Mesenchymal stem cell (in vitro differentiated cells and primary cell): ENCODE results near the gene FOXP1.

ENCODE experiments used
- DNase-seq: peaks from one replicate; pipeline ENCODE4 v3.0.0-alpha.2; 2013
- H2AFZ ChIP-seq: one replicate; pipeline ENCODE4 v1.6.1; 2013; ENCODE audit warnings: low read depth, mild to moderate bottlenecking, control low read depth, inconsistent platforms, low read length, moderate library complexity
- H2AK5ac ChIP-seq: 2 replicates; pipeline ENCODE4 v1.6.1; 2013; ENCODE audit warnings: low read length, moderate library complexity, mild to moderate bottlenecking, inconsistent platforms; ENCODE audit not compliant: severe bottlenecking
- H2BK120ac ChIP-seq: one replicate; pipeline ENCODE4 v1.6.1; 2013; ENCODE audit warnings: low read depth, mild to moderate bottlenecking, inconsistent platforms, low read length, moderate library complexity
- H2BK12ac ChIP-seq, 2 experiments: one replicate each; pipeline ENCODE4 v1.6.1; 2013; ENCODE audit warnings: inconsistent platforms in 2 of 2, low read length in 2 of 2, mild to moderate bottlenecking in 2 of 2, moderate library complexity in 2 of 2, control low read depth in 1 of 2
- H2BK15ac ChIP-seq: one replicate; pipeline ENCODE4 v1.6.1; 2013; ENCODE audit warnings: mild to moderate bottlenecking, low read depth, inconsistent platforms; ENCODE audit not compliant: poor library complexity, severe bottlenecking
- H2BK5ac ChIP-seq: 2 replicates; pipeline ENCODE4 v1.6.1; 2013; ENCODE audit warnings: low read depth, mild to moderate bottlenecking, low read length, control low read depth, inconsistent platforms; ENCODE audit not compliant: poor library complexity, severe bottlenecking
- H3K14ac ChIP-seq, 2 experiments: one replicate each; pipeline ENCODE4 v1.6.1; 2013; ENCODE audit warnings: inconsistent platforms in 2 of 2, low read length in 2 of 2, control low read depth in 1 of 2, mild to moderate bottlenecking in 1 of 2, moderate library complexity in 1 of 2
- H3K18ac ChIP-seq, 2 experiments: one replicate each; pipeline ENCODE4 v1.6.1; 2013; ENCODE audit warnings: inconsistent platforms in 2 of 2, low read length in 2 of 2, control low read depth in 1 of 2, low read depth in 1 of 2, mild to moderate bottlenecking in 1 of 2
- H3K23ac ChIP-seq, 2 experiments: one replicate each; pipeline ENCODE4 v1.6.1; 2013; ENCODE audit warnings: inconsistent platforms in 2 of 2, low read length in 2 of 2, mild to moderate bottlenecking in 2 of 2, moderate library complexity in 2 of 2, control low read depth in 1 of 2
- H3K27ac ChIP-seq: 2 replicates; pipeline ENCODE4 v1.5.1; 2013; ENCODE audit warnings: mild to moderate bottlenecking, moderate library complexity, low read length, control low read depth, inconsistent platforms; ENCODE audit not compliant: poor library complexity, severe bottlenecking
- H3K27me3 ChIP-seq, 2 experiments: 2 replicates each; pipeline versions ENCODE4 v1.6.1 to v1.7.0; 2013; ENCODE audit warnings: low read length in 2 of 2, mild to moderate bottlenecking in 2 of 2, moderate library complexity in 2 of 2, control low read depth in 1 of 2, inconsistent platforms in 1 of 2; ENCODE audit not compliant: control insufficient read depth in 1 of 2, insufficient read depth in 1 of 2
- H3K36me3 ChIP-seq, 2 experiments: 2 replicates each; pipeline versions ENCODE4 v1.6.1 to v1.7.0; 2013; ENCODE audit warnings: low read length in 2 of 2, control low read depth in 1 of 2, inconsistent platforms in 1 of 2, low read depth in 1 of 2, mild to moderate bottlenecking in 1 of 2; ENCODE audit not compliant: insufficient read depth in 2 of 2, control insufficient read depth in 1 of 2
- H3K4ac ChIP-seq, 2 experiments: one replicate each; pipeline ENCODE4 v1.6.1; 2013; ENCODE audit warnings: inconsistent platforms in 2 of 2, low read length in 2 of 2, mild to moderate bottlenecking in 2 of 2, moderate library complexity in 2 of 2, control low read depth in 1 of 2, low read depth in 1 of 2
- H3K4me1 ChIP-seq: 2 replicates; pipeline ENCODE4 v1.6.1; 2013; ENCODE audit warnings: low read depth, low read length, control low read depth; ENCODE audit not compliant: control insufficient read depth, insufficient read depth
- H3K4me2 ChIP-seq: 2 replicates; pipeline ENCODE4 v1.6.1; 2013; ENCODE audit warnings: low read length, mild to moderate bottlenecking, inconsistent platforms; ENCODE audit not compliant: poor library complexity, severe bottlenecking
- H3K4me3 ChIP-seq, 2 experiments: 2 replicates each; pipeline versions ENCODE4 v1.5.1 to v1.7.0; 2013; ENCODE audit warnings: low read length in 2 of 2, mild to moderate bottlenecking in 2 of 2, control low read depth in 1 of 2, low read depth in 1 of 2; ENCODE audit not compliant: insufficient read depth in 1 of 2
- H3K79me1 ChIP-seq: replicated peaks from 2 replicates; pipeline ENCODE4 v1.6.1; 2013; ENCODE audit warnings: mild to moderate bottlenecking, control low read depth, low read length, inconsistent platforms; ENCODE audit not compliant: poor library complexity, severe bottlenecking
- H3K9ac ChIP-seq: 2 replicates; pipeline ENCODE4 v1.7.0; 2013; ENCODE audit warnings: mild to moderate bottlenecking, low read length, moderate library complexity
- H3K9me3 ChIP-seq: 2 replicates; pipeline ENCODE4 v1.7.0; 2013; ENCODE audit warnings: mild to moderate bottlenecking, low read length; ENCODE audit not compliant: control insufficient read depth
- H4K8ac ChIP-seq: one replicate; pipeline ENCODE4 v1.6.1; 2013; ENCODE audit warnings: inconsistent platforms, mild to moderate bottlenecking, low read length, moderate library complexity
- H4K91ac ChIP-seq: one replicate; pipeline ENCODE4 v1.6.1; 2013; ENCODE audit warnings: mild to moderate bottlenecking, low read length, inconsistent platforms
- WGBS: methylation state at CpG from one replicate; pipeline ENCODE4 v1.1.7; 2013; ENCODE audit warnings: mixed read lengths; 5-methylcytosine and 5-hydroxymethylcytosine counted together

Gene FOXP1

GRCh38 chr3:71468311-71469137 is 115.0 kb downstream of the FOXP1 start:
- no peak overlapping the region for H3K4me3 ChIP-seq
- no peak overlapping the region for H3K14ac ChIP-seq
- peaks cover under 1% of the 10 kb centered on the region for H3K9me3 ChIP-seq
- no peak overlapping the region for H2AFZ ChIP-seq
- no peak overlapping the region for H3K4ac ChIP-seq
- H3K18ac ChIP-seq, result no peak overlapping the region
- H3K27me3 ChIP-seq, result no peaks in the 10 kb centered on the region
- H3K27ac ChIP-seq, result no peak overlapping the region
- WGBS, result 66% methylated on average over 12 of the region's 12 CpGs
- H3K36me3 ChIP-seq, result peaks cover 0 to 2% of the 10 kb centered on the region in 2 experiments
- H4K91ac ChIP-seq, result no peak overlapping the region
- DNase-seq, result no peak
- H3K79me1 ChIP-seq, result peaks cover 29% of the 10 kb centered on the region
- H3K4me2 ChIP-seq, result no peak overlapping the region
- no peak overlapping the region for H4K8ac ChIP-seq
- H3K23ac ChIP-seq, result no peak overlapping the region
- no peak overlapping the region for H2BK5ac ChIP-seq
- no peak overlapping the region for H2BK12ac ChIP-seq
- H2BK15ac ChIP-seq, result no peak overlapping the region
- H2BK120ac ChIP-seq, result no peak overlapping the region
- H3K9ac ChIP-seq, result no peak overlapping the region
- no peak overlapping the region for H2AK5ac ChIP-seq
- H3K4me1 ChIP-seq, result no peaks in the 10 kb centered on the region

GRCh38 chr3:71466483-71466882 is 117.0 kb downstream of the FOXP1 start:
- Histone ChIP-seq H2BK5ac (no peak overlapping the region), H3K14ac (no peak overlapping the region), H2BK15ac (no peak overlapping the region), H2AFZ (no peak overlapping the region), H3K79me1 (peaks cover 27% of the 10 kb centered on the region), H3K4me3 (no peak overlapping the region), H4K8ac (no peak overlapping the region), H3K4ac (no peak overlapping the region), H3K4me2 (no peak overlapping the region), H3K4me1 (peaks cover 1% of the 10 kb centered on the region), H3K18ac (no peak overlapping the region), H3K9me3 (no peaks in the 10 kb centered on the region), H3K9ac (no peak overlapping the region), H3K27me3 (no peaks in the 10 kb centered on the region), H4K91ac (no peak overlapping the region), H3K36me3 (peaks cover 0 to 2% of the 10 kb centered on the region in 2 experiments), H3K27ac (no peak overlapping the region), H2AK5ac (no peak overlapping the region), H3K23ac (no peak overlapping the region), H2BK12ac (no peak overlapping the region), H2BK120ac (no peak overlapping the region)
- DNase-seq, result no peak
- 89% methylated on average over 9 of the region's 10 CpGs for whole genome bisulfite sequencing

- H3K27ac ChIP-seq, result no peak overlapping the region
Observed at GRCh38 chr3:71465371-71466036, 118.0 kb downstream of the FOXP1 start.

GRCh38 chr3:71464613-71465012 is 118.9 kb downstream of the FOXP1 start:
- no peak overlapping the region for H3K9ac ChIP-seq
- H3K18ac ChIP-seq, result no peak overlapping the region
- no peak overlapping the region for H2BK5ac ChIP-seq
- no peak overlapping the region for H2AK5ac ChIP-seq
- no peak overlapping the region for H2BK15ac ChIP-seq
- H3K4ac ChIP-seq, result no peak overlapping the region
- H2BK12ac ChIP-seq, result no peak overlapping the region
- peaks cover 27% of the 10 kb centered on the region for H3K79me1 ChIP-seq
- H3K36me3 ChIP-seq, result peaks cover 0 to 2% of the 10 kb centered on the region in 2 experiments
- no peaks in the 10 kb centered on the region for H3K27me3 ChIP-seq
- H4K91ac ChIP-seq, result no peak overlapping the region
- no peak overlapping the region for H3K4me2 ChIP-seq
- DNase-seq, result no peak
- WGBS, result 100% methylated on average over 2 of the region's 2 CpGs
- peaks cover 1% of the 10 kb centered on the region for H3K4me1 ChIP-seq
- H3K27ac ChIP-seq, result no peak overlapping the region
- no peak overlapping the region for H3K4me3 ChIP-seq
- H3K9me3 ChIP-seq, result no peaks in the 10 kb centered on the region
- H4K8ac ChIP-seq, result no peak overlapping the region
- H2BK120ac ChIP-seq, result no peak overlapping the region
- no peak overlapping the region for H2AFZ ChIP-seq
- H3K14ac ChIP-seq, result no peak overlapping the region
- no peak overlapping the region for H3K23ac ChIP-seq

More at GRCh38 chr3:71465371-71466036, 118.0 kb downstream of the FOXP1 start:
- no peak overlapping the region for H3K23ac ChIP-seq
- no peak overlapping the region for H2BK12ac ChIP-seq
- H2BK120ac ChIP-seq, result no peak overlapping the region
- H2AFZ ChIP-seq, result no peak overlapping the region
- no peaks in the 10 kb centered on the region for H3K9me3 ChIP-seq
- H3K36me3 ChIP-seq, result peaks cover 0 to 2% of the 10 kb centered on the region in 2 experiments
- no peak overlapping the region for H4K91ac ChIP-seq
- H2BK5ac ChIP-seq, result no peak overlapping the region
- no peak overlapping the region for H2BK15ac ChIP-seq
- H3K79me1 ChIP-seq, result peaks cover 29% of the 10 kb centered on the region
- DNase-seq, result no peak
- H4K8ac ChIP-seq, result no peak overlapping the region
- H3K4ac ChIP-seq, result no peak overlapping the region
- H3K27me3 ChIP-seq, result no peaks in the 10 kb centered on the region
- 85% methylated on average over 13 of the region's 13 CpGs for WGBS
- peaks cover 1% of the 10 kb centered on the region for H3K4me1 ChIP-seq
- no peak overlapping the region for H3K18ac ChIP-seq
- H3K4me3 ChIP-seq, result no peak overlapping the region
- no peak overlapping the region for H3K9ac ChIP-seq
- no peak overlapping the region for H3K14ac ChIP-seq
- no peak overlapping the region for H2AK5ac ChIP-seq
- no peak overlapping the region for H3K4me2 ChIP-seq
